ENCODE results near the gene ZNHIT2.

ZNHIT2 gene

DNA sequence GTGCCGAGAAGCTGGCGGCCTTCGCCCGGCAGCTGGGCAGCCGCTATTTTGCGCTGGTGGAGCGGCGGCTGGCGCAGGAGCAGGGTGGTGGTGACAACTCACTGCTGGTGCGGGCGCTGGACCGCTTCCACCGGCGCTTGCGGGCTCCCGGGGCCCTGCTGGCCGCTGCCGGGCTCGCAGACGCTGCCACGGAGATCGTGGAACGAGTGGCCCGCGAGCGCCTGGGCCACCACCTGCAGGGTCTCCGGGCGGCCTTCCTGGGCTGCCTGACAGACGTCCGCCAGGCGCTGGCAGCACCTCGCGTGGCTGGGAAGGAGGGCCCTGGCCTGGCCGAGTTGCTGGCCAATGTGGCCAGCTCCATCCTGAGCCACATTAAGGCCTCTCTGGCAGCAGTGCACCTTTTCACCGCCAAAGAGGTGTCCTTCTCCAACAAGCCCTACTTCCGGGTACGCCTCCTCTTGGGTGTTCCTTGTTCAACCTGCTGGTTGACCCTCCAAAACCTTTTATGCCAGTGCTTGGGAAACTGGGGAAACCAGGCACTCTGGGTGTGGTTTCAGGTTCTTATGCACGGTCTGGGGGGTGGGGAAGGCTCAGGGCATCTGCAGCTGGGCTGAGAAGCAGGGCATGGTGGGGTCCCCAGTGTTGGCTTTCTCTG lies 8.9 kb downstream of the ZNHIT2 start:
- no peak for DNase-seq (ENCODE audit: low spot score)
- TF ChIP-seq, protein P1, sequence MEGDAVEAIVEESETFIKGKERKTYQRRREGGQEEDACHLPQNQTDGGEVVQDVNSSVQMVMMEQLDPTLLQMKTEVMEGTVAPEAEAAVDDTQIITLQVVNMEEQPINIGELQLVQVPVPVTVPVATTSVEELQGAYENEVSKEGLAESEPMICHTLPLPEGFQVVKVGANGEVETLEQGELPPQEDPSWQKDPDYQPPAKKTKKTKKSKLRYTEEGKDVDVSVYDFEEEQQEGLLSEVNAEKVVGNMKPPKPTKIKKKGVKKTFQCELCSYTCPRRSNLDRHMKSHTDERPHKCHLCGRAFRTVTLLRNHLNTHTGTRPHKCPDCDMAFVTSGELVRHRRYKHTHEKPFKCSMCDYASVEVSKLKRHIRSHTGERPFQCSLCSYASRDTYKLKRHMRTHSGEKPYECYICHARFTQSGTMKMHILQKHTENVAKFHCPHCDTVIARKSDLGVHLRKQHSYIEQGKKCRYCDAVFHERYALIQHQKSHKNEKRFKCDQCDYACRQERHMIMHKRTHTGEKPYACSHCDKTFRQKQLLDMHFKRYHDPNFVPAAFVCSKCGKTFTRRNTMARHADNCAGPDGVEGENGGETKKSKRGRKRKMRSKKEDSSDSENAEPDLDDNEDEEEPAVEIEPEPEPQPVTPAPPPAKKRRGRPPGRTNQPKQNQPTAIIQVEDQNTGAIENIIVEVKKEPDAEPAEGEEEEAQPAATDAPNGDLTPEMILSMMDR (IDR thresholded peaks at IDR 0.05; ENCODE audit: borderline replicate concordance, control extremely low read depth, extremely low read depth, insufficient read depth, missing control alignments), result no peak
- in situ Hi-C loops (cut with MboI; ENCODE audit: low sequenced_read_pairs, unreplicated experiment), result no loop called here

DNA sequence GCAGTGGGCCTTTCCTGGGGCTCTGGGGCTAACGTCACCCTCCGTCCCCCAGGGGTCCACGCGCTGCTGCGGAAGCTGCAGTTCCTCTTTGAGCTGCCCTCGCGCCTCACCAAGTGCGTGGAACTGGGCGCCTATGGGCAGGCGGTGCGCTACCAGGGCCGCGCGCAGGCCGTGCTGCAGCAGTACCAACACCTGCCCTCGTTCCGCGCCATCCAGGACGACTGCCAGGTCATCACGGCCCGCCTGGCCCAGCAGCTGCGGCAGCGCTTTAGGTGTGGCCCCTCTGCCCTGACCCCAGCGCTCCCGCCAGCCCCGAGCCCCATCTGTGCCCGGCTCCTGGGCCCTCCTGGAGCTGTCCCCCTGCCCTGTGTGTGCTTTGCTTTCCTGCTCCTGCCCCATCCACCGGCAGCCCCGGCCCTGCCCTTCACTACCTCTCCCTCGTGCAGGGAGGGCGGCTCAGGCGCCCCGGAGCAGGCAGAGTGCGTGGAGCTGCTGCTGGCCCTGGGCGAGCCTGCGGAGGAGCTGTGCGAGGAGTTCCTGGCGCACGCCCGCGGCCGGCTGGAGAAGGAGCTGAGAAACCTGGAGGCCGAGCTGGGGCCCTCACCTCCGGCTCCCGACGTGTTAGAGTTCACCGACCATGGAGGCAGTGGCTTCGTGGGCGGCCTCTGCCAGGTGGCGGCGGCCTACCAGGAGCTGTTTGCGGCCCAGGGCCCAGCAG lies 9.6 kb downstream of the ZNHIT2 start:
- in situ Hi-C loops (cut with MboI; ENCODE audit: low sequenced_read_pairs, unreplicated experiment), result no loop called here
- no peak for DNase-seq (ENCODE audit: low spot score)
- TF ChIP-seq, protein P1 (IDR thresholded peaks at IDR 0.05; ENCODE audit: borderline replicate concordance, control extremely low read depth, extremely low read depth, insufficient read depth, missing control alignments), result no peak

DNA sequence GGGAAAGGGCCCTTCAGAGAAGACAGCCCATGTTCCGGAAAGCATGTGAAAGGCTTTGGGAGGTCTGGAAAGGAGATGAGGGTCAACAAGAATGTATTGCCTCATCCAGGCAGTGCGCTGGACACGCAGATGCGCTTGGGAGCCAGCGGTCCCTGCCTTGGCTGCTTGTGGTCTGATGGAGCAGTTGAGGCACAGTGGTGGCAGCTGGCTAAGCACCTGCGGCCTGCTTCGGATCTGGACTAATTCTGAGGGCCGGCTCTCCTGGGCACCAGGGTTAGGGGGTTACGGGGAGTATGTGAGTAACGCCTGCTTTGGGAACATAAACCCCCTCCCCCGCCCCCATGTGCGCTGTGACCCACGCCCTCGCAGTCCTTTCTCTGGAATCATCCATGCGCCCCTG lies 10.4 kb downstream of the ZNHIT2 start:
- TF ChIP-seq, protein P1 (IDR thresholded peaks at IDR 0.05; ENCODE audit: borderline replicate concordance, control extremely low read depth, extremely low read depth, insufficient read depth, missing control alignments), result no peak
- no peak for DNase-seq (ENCODE audit: low spot score)
- in situ Hi-C loops (cut with MboI; ENCODE audit: low sequenced_read_pairs, unreplicated experiment), result no loop called here

DNA sequence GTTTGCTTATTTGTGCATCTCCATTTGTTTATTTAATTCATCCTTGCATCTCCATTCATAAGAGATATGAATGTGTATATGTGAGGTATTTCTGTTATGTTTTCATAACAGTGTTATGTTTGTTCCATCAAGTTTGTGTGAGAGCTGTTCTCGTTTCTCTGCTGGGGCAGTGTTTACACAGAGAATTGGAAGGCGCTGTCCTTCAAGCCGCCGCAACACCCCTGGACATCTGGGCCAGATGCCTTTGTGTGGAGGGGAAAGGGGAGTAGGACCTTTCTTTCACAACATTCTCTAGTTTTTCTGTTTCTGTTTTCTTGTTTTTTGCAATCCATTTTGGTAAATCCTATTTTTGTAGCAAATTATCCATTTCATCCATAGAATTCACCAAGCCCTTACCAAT lies 12.9 kb downstream of the ZNHIT2 start:
- in situ Hi-C loops (cut with MboI; ENCODE audit: low sequenced_read_pairs, unreplicated experiment), result no loop called here
- TF ChIP-seq, protein P1 (IDR thresholded peaks at IDR 0.05; ENCODE audit: borderline replicate concordance, control extremely low read depth, extremely low read depth, insufficient read depth, missing control alignments), result no peak
- no peak for DNase-seq (ENCODE audit: low spot score)

DNA sequence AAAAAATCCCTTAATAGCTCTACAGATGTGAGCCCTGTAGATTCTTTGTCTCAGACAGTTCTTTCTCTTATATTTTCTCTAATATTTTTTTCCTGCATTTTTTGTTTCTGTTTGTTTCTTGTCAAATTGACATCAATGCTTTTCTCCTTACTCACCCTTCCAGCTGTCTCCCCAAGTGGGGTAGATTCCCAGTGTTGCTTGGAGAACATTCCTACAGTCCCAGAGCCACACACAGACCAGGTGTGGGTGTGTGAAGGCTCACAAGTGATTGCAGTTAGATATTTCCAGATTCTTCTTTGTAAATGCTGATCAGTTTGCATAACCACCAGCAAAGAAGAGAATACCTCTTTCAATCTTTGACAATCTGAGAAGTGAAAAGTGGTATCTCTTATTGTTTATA lies 14.0 kb downstream of the ZNHIT2 start:
- DNase-seq (ENCODE audit: low spot score), result no peak
- in situ Hi-C loops (cut with MboI; ENCODE audit: low sequenced_read_pairs, unreplicated experiment), result no loop called here
- TF ChIP-seq, protein P1 (IDR thresholded peaks at IDR 0.05; ENCODE audit: borderline replicate concordance, control extremely low read depth, extremely low read depth, insufficient read depth, missing control alignments), result no peak

DNA sequence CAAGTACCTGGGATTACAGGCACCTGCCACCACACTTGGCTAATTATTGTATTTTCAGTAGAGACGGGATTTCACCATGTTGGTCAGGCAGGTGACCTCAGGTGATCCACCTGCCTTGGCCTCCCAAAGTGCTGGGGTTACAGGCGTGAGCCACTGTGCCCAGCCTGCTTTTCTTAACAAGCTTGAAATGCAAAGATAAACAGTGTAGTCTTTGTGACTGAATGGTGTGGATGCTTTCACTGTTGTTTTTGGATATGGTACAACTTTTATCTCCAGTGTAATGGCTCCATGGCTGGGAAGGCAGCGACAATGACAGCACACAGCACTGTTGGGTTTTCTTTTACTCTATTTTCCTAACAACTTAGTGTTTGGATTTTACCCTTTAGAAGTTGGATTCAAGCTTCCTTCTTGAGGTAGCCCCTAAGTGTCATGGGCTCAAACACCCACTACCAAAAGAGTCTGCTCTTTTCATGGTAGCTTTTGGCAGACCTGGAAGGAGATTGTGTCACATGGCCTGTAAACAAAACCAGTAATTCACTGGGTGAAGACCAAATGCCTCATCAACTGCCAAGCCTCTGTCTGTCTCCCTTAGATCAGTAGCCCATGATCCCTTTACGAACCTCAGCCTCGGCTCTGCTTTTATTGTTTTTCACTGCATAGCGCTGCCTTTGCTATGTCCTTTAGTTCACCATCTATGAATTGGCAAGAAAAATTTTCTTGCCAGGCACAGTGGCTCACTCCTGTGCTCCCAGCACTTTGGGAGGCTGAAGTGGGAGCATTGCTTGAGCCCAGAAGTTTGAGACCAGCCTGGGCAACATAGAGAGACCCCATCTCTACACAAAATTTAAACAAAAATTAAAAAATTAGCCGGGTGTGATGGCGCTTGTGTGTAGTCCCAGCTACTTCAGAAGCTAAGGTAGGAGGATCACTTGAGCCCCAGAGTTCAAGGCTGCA lies 15.1 kb downstream of the ZNHIT2 start:
- TF ChIP-seq, protein P1 (IDR thresholded peaks at IDR 0.05; ENCODE audit: borderline replicate concordance, control extremely low read depth, extremely low read depth, insufficient read depth, missing control alignments), result no peak
- in situ Hi-C loops (cut with MboI; ENCODE audit: low sequenced_read_pairs, unreplicated experiment), result no loop called here
- no peak for DNase-seq (ENCODE audit: low spot score)
